ENCODE data around the gene SUMO1.

Gene SUMO1

DNA sequence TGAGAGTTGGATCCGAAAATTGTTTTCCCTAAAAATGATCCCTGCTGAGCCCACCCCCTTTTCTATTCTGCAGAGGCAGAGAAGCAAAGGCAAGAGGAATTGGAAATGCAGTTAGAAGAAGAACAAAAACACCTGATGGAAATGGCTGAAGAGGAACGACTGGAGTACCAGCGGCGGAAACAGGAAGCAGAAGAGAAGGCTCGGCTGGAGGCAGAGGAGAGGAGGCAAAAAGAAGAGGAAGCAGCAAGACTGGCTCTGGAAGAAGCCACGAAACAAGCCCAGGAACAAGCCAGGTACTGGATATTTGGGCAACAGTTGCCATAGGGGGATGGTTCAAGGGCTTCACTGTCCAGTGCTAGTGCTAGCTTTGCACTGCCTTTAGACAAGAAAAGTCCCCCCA, 41.7 kb downstream of the SUMO1 start:
- no peak for DNase-seq (ENCODE audit: low read depth)

DNA sequence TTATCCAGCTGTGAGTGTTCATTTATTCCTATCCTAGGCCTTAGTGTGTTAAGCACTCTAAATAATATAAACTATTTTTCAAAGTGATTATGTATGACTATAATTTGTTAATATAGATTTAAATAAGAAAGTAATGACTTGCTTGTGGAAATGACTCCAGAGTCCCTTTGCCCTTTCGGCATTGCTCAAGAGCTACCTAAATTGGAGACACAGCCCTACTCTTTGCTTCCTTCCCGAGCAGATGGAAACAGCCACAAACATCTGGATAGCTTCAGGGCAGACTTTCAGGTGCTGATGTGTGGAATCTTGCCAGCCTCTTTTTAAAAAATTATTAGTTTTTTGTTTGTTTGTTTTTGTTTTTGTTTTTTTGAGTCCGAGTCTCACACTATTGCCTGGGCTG, 44.0 kb downstream of the SUMO1 start:
- no peak for DNase-seq (ENCODE audit: low read depth)

DNA sequence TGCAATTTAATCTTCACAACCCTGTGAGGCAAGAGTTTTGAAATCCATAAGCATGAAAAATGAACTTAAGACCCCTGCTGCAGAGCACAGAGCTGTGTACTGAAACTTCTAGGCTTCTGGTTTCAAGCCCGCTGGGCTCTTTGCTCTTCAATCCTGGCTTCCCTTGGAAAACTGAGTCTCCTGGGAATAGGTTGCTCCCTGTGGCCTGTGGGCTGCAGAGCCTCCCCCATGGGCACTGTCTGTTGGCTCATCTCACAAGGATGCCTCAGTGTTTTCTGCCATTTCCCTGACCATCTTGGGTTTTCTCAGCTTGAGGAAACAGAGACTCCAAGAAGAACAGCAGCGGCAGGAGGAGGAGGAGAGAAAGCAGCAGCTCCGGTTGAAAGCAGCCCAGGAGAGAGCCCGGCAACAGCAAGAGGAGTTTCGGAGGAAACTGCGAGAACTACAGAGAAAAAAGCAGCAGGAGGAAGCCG, 44.5 kb downstream of the SUMO1 start:
- no peak for DNase-seq (ENCODE audit: low read depth)

DNA sequence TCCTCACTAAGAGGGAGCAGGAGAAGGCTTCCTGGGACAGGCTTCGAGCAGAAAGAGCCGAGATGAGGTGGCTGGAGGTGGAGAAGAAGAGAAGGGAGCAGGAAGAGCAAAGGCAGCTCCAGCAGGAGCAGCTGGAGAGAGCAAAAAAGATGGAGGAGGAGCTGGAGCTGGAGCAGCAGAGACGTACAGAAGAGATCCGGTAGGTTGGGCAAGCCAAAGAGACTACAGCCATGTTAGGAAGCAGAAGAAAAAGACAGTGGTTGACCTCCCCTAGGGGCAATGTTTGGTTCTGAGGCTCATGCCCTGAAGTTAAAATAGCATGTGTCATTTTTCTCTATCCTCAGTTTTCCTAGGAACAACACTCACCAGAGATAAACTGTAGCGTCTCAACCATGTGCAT, 45.1 kb downstream of the SUMO1 start:
- DNase-seq (ENCODE audit: low read depth): no peak

DNA sequence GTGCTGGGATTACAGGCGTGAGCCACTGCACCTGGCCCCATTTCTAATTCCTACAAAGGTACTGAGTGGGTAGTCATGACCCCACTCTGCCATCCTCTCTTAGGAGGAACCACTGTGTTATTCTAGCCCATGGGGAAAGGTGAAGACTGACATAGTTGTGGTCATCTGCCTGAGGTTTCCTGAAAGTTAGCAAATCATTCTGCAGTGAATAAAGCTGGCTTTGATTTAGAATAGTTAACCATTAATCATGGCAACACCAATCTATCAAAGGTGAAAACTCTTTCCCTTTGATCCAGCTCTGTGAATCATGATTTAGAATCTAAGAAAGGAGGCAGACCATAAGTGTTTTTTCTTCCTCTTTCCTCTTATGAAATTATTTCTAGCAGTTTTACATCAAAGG, 50.8 kb downstream of the SUMO1 start:
- DNase-seq (ENCODE audit: low read depth): no peak

DNA sequence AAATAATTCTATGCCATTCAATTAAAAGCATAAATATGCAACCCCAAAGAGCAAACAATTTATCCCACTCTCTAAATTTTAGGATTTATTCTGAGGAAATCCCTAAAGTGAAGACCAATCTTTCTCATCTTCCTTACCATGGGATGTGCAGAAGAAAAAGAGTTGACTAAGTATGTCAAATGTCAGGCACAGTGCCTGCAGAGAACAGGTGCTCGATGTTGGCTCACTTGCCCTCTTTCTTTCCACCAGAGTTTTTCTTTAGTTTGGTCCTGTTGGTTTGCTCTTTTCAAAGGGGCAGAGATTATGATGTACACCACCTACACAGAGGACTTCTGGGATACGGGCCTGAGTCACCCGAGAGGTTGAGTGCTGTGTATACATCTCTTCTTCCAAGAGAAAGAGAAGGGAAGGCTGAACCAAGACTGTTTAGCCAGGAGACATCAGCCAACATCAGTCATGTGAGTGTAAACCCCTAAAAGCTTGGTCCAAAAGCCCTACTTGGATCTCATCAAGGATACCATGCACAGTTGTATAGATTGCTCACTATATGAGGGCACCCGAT, 51.7 kb downstream of the SUMO1 start:
- DNase-seq (ENCODE audit: low read depth): no peak

DNA sequence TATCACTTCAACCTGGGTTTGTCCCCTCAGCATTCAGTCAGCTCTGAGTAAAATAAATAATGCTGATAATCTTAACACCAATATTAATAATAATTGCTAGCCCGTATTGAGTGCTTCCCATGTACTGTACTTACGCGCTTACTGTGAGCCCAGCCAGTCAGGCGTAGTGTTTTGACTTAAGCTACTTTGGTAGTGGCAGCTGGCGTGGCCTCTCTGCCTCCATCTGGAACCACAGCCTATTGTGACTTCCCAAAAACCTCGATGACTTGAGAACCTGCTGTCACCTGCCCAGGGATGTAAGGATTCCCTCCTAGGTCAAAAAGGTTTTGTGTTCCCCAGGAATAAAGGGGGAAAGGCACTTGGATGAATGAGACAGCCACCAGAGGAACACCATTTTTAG, 53.2 kb downstream of the SUMO1 start:
- no peak for DNase-seq (ENCODE audit: low read depth)

DNA sequence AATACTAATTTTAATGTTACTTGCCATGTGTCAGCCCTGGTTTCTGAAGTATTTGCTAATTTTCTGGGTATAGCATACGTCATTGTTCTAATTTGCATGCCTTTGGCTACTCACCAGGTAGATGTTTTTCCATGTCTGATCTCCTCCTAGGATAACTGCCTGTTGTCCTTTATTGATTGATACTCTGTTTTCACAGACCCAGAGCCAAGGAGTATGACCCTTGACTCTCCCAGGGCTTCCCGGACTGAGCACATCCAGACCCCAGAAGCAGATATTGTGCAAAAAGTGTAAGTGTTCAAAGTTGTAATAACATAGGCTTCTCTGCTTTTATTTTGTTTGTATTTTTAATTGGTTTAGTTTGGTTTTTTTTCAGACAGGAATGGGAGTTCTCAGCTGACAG, 53.8 kb downstream of the SUMO1 start:
- no peak for DNase-seq (ENCODE audit: low read depth)

DNA sequence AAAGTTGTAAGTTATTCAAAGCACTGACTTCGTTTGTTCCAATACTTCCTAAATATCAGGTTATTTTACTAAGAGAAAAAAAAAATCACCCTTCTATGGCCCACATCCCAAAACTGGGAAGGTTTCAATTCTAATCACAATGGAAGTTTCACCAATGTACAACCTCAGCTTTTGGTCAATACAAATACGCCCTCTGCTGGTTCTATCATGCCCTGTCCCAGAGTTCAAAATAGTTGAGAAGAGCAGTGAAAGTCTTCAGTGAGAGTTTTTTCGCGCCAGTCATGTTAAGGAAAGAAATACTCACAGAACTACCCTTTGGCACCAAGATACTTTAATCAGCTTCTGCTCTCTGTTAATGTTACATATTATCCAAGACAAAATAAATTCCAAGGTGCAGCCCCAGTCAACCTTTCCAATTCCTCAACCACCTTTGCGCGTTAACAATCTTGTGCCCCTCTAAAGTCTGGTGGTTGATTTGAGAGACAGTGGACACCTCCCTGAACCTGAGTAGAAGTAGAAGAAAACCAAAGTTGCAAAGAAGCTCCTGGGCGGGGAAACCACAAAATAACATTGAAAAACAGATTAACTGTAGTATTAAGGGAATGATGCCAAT, 59.9 kb downstream of the SUMO1 start:
- DNase-seq (ENCODE audit: low read depth): no peak

DNA sequence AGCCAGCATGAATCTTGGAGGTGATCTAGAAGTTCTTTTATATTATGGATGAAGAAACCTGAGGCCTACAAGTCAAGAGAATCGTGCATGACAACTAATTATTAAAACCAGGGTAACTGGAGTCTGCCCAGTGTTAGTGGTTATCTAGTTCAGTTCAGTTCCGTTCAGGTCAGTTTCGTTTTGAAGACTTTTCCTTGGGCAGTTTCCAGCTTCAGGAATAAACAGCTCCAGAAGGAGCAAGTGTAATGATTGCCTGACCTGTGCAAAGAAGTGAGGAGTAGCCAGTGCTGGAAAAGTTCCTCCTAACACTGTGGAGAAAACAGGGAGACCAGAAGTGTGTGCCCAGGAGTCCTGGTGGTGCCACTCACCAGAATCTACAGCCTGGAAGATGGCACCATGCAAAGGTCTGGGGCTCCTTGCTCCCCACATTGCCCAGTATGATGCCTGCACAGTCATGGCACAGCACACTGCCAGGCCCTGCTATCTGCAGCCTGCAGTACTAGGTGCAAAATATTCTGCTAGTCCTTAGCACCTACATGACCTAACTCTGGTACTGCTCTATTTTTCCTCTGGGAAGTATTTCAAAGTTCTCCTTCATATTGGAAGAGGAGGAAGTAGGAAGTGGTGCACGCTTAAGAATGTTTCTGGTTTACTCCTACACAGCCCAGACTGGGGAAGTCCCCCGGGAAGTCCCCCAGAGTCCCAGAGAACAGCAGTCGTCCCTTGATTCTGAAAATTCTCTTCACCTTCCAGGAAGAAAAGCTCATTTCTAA, 65.8 kb downstream of the SUMO1 start:
- no peak for DNase-seq (ENCODE audit: low read depth)

DNA sequence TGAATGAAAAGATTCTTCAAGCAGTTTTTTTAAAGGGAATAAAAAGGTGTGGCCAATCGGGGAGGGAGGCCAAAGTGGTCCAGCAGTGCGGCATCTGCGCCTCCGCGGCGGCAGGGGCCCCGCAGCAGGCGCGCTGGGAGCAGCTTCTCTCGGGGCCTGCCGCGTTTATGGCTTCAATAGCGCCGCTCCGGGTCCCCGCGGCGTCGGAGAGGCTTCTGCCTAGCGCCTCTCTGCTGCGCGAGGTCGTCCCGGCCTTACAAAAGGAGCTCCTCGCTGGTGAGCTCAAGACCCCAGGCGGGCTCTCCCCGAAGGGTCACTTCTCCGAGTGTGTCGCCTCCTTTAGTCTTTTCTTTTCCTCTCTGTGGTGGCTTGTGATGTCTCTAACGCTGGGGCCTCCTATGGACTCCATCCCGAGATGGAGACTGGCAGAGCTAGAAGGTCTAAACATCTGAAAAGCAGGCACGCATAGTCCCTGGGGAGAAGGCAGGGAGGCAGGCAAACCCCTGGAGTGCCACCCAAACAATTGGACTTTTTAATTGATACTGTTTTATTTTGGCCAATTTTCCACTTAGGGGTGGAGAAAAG, 67.1 kb downstream of the SUMO1 start:
- no peak for DNase-seq (ENCODE audit: low read depth)

DNA sequence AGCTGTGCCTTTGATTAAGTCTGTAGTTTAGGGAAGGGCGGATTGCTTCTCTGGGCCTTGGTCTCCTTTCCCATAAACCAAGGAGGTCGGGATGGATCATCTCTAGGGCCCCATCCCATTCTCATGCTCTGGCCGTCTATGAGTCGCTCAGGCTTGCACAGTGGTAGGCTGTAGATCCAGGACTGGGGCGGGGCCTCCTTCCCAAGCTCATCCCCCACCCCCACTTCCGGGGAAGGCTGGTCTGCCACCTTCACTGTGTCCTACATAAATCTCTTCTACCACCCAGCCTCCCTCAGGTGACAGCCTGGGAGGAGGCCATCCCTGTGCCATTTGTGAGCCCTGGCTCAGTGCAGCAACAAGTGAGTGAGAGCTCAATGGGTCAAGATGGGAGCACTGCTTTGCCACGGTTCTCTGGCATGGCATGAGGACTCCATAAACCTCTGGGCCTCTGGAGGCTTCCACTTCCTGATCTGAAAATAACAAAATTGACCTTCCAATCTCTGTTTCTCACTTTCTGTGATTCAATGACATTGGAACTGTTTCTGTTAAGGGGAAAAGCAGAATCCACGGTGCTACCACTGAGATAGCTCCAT, 68.5 kb downstream of the SUMO1 start:
- DNase-seq (ENCODE audit: low read depth): no peak

DNA sequence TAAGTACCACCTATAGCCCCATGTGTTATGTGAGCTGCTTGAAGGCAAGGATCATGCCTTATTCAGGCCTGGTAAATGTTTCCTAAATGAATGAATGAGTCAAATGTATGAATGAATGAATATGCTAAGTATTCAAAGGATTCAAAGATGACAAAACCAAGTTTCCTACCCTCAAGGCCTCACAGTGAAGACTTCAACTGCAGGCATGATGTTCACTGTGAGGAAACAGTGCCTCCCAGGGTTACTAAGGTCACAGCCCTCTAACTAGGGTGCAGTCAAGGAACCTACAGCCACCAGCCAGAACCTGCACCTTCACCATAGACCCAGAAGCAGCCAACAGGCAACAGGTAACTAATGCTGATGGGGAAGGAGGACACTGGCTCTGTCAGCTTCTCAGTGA, 69.3 kb downstream of the SUMO1 start:
- no peak for DNase-seq (ENCODE audit: low read depth)

DNA sequence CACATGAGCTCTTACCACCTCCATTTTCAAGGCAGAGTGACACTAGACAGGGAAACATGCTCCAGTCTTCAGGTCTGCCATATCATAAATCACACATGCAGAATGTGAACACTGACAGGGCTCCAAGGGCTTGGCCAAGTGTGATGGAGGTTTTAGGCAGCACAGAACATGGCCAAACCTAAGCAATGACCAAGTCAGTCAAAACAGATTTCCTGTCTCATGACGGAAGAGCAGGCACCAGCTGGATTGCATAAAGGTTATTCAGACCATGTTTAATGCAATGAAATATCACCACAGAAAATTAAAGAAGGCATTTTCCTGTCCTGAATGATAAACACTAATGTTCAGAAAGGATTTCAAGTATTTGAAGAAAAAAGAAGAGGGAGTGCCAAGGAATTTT, 72.5 kb downstream of the SUMO1 start:
- no peak for DNase-seq (ENCODE audit: low read depth)

DNA sequence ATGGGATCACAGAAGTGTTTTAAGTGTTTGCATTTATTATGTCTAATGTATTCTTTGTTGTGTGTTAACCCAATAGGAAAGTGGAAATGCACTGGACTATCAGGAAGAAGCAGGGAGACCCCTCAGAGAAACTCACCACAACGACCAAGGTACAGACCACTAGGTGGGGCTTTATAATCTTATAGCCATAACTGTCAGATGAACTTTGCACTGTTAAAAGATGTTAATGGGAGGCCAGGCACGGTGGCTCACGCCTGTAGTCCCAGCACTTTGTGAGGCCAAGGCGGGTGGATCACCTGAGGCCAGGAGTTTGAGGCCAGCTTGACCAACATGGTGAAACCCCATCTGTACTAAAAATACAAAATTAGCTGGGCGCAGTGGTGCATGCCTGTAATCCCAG, 73.2 kb downstream of the SUMO1 start:
- DNase-seq (ENCODE audit: low read depth): no peak

DNA sequence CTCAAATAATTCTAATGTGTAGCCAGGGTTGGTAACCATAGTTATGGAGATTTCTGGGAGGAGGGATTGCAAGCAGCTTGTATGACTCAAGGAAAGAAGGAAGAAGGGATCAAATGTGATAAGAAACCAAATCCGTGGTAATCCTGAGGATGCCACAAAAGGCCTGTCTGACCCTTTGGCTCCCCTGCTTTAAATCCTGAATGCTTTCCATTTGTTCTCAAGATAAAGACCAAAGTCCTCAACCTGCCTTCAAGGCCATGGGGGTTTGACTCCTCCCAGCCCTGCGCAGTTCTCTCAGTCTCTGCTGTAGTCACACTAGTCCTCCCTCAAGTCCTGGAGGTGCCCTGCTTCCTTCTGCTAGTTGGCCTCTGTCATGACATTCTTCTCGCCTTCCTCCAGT, 74.0 kb downstream of the SUMO1 start:
- no peak for DNase-seq (ENCODE audit: low read depth)

DNA sequence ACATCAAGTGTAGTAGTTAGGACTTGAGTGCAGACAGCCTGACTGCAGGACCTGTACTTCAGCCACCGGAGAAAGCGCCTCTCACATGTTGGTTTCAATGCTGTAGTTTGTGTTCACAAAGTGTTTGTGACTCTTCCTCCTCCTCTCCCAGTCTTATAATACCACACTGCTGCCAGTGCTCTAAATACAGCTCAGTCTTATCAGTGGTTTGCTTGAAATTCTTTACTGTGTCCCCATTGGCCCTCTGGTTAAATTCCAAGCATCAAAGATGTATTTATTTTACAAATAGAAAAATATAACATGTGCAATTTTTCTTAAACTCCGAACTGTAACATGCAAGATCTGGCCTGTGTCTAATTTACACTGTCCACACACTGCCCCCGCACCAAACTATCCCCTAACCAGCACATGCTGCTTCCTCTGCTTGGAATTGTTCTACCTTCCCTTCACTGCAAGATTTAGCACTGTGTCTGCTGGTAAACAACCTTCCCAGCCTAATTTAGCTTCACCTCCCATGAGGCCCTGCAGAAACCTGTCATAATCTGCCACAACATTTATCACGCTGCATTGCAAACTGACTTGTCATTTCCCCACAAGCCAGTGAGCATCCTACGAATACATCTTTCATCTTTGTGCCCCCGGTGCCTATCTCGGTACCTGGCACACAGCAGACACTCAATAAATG, 77.1 kb downstream of the SUMO1 start:
- no peak for DNase-seq (ENCODE audit: low read depth)

DNA sequence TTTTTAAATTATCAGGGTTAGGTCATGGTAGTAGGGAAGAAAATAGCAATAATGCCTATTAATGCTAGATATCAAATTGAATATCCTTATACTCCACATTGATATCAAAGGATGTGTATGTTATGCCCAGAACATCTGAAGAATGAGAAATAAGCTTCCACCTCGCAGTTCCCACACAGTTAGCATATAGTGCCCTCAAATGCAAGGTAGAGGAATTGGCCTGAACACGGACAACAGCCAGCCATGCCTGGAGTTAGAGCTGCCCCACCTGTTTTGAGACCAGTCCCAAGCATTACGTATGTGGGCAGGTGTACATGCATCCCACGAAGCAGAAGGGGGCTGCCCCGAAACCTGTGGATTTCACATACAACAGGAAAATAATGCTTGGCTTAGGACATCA, 79.6 kb downstream of the SUMO1 start:
- no peak for DNase-seq (ENCODE audit: low read depth)

DNA sequence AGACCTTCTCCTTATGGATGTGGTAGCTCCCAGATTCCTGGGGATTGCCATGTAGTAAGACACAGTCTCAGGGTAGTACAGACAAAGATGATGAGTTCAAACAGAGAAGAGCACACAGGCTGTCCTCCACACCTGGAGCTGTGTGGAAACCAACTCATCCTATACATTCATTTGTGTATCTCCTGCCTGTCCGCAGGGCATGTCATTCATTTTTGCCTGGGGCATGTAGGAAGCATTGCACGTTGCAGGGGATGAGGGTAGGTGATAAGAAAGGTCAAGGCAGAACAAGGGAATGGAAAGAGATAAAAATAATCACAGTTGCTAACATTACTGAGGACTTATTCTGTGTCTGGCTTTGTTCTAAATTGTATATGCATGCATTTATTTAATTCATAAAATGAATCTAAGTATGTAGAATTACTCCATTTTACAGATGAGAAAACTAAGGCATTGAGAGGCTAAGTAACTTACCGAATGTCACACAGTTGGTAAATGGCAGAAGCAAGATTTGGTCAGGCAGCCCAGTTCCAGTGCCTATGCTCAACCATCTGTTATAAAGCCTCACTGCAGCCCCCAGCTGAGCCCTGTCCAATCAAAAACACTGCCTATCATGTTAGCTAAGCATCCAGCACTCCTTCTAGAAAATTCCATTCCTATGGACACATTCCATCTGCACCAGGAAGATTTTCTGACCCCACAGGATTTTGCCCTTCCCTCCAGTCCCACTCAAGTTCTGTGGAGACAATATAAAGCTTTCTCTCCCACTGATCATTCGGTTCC, 81.0 kb downstream of the SUMO1 start:
- DNase-seq (ENCODE audit: low read depth): no peak
